Measurements from ENCODE around the gene GASK1B.

GASK1B gene

DNA sequence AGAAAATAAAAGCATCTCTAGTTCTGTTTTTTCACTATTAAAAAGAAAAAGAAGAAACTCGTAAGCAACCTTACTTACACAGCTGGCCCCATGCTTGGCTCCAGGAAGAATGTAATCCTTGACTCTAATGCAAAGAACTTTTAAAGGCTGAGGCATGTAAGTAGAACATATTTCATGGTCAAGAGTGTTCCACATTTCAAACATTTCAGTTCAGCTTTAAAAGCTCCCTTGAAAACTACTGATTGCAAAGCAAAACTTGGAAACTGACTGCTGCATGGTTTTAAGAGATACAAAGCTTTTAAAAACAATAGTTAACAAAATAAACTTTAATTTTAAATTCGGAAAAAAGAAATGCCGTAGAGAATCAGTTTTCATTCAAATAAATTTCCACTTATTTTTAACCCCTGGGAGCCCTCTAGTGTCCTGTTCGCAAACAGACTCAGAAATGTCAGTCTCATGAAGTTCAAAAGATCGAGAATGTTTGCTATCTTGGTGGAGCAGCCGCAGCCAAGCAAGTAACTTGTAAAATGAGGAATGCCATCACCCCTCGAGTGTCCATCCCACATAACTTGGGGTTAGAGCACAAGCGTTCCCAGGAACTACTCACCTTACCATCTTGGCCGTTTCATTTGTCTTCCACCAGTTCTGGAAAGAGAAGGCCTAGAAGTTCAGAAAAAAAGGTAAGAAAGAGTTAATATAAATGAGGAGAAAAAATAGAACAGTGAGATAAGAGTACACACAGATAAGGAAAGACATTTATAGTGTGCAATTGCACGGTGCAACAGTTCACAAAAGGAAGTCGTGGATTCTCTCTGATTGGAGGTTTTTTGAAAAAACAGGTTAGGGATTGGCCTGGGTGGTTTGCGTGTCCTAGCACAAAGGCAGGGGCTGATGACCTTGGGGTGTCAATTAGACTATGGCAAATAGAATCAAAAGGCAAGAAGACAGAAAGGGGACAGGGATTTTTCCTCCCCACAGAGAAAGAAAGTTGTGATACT, at the start of gene GASK1B:
TSS of gene GASK1B (minus strand) at position 765 of the 998 bp plus-strand sequence. CDS start 1,650 bp downstream, outside the sequence.
- DNase-seq, result peak; percentile 21

- DNase-seq, result no peak
Observed at GRCh38 chr4:158219623-158220022, 46.8 kb upstream of the GASK1B start.

DNA sequence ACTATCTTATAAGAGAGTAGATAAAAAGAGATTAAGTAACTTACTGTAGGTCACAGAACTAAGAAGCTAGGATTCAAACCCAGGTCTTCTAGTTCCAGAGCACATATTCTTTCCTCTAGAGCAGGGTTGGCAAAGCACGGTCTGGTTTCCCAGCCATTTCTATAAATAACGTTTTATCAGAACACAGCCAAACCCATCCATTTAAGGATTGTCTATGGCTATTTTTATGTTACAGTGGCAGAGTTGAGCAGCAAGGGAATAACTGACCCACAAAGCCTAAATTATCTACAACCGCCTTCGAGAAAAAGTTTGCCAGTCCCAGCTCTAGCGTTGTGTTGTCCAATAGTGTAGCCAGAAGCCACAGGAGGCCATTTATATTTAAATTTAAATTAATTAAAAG, 44.9 kb upstream of the GASK1B start:
- DNase-seq, result no peak

DNA sequence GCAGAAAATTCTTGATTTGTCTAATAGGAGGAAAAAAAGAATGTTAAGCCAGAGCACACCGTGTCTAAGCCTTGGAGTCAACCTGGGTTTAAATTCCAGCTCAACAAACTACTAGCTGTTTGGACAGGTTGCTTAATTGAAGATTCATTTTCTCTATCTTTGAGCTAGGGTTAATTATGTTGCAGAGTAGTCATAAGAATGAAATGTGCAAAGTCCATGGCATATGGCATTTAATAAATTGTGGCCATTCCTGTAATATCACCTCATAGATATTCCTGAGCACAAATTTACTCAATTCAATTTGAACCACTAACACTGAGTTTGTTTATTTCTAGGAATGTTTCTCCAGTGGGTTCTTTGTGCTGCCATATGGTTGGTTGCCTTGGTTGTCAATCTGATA, 42.0 kb upstream of the GASK1B start:
- DNase-seq, result no peak

- no peak for DNase-seq
Observed at GRCh38 chr4:158213466-158213865, 40.6 kb upstream of the GASK1B start.

- no peak for DNase-seq
Observed at GRCh38 chr4:158211222-158211621, 38.4 kb upstream of the GASK1B start.

DNA sequence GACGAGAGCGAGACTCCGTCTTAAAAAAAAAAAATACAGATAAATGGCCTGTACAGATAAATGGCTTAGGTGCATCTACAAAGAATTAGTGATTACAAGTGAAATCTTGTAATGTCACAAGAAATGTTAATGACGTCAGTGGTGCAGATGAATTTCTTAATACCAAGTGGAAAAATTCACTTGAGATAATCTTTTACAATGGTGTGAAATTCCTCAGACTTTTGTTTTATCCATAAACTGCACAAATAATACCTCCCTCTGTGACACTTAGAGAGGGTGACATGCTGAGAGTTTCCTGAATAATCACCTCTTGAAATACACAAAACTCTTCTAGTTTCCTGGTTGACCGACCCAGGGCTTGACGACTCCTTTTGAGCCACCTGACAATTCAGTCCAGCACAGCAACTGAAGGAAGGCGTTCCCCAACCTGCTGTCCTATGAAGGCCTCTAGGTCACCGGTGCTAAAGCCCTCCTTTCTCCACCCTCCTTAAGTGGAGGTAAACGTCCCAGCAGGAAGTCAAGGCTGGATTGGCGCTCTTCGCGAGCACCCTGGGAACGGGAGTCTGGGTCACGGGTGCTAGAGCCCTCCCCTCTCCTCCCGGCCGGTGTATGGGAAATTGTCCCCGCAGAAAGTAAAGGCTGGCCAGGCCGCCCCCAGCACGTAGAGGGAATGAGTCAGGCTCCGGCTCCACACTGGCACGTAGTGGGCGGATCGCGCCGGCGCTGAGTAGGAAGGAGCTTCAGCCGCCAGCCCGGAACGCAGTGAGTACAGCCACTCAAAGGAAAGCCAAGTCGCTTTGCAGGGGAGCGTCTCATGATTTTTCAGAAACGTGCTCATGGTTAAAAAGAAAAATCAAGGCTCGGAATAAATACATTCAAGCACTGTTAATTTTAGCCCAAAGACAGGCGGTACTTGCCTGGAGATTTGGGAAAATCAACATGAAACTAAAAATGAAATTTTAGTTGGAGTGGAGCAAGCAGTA, 37.3 kb upstream of the GASK1B start, which contains the start of gene TMEM144:
TSS of gene TMEM144 (plus strand) at position 662 of the 983 bp plus-strand sequence. CDS start 2,182 bp downstream, outside the sequence.
- no peak for DNase-seq

- no peak for DNase-seq
Observed at GRCh38 chr4:158208963-158209640, 36.3 kb upstream of the GASK1B start.

GRCh38 chr4:158203929-158204328, 31.1 kb upstream of the GASK1B start:
- no peak for DNase-seq

DNA sequence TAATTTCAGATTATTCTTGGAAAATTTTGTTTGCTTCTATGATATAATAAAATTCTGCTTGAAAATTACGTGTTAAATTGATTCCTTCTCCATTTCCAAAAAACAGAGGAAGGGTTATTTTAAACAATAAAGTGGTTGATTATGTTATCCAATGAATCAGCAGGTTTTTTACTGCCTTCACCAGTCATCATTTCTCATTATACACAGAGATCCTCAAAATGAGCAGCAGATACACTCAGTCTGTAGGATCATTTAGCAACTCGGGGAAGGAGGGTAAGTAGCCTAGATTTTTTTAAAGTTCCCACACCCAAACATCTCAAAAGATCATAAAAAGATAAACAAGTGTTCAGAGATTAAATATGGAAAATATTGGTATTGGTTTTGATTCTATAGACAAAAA, 30.6 kb upstream of the GASK1B start:
- DNase-seq, result no peak

DNA sequence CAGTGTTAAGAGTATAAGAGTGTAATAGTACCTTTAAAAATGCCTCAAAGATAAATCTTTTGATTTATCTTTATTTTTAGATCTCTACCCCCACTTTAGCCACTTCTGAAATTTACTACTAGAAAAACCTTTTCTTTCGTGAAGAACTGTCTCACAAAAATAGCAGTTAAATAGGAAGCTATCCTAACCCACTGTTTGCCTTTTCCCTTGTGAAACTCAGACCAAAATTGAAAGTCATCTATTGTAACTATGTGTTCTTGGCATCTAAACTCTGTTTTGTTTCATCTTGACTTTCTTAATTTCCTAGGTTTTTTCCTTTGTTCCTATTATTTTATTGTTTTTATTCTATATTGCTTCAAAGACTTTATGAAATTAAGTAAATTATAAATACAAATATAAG, 29.7 kb upstream of the GASK1B start:
- no peak for DNase-seq

DNA sequence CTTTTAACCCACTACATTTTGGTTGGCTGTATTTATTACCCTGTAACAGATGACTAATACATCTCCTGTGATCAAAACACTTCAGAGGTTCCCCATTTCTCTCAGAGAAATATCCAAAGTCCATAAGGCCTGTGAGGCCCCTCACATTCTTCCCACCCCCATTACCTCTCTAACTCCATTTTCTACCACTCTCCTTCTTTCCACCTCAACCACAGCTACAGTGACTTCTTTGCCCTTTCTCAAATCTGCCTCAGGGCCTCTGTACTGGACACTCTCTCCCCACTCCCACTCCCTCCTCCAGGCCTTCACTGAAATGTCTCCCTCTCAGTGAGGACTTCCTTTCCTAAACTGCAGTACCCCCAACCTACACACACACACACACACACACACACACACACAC, 29.1 kb upstream of the GASK1B start:
- no peak for DNase-seq

GRCh38 chr4:158201322-158201721, 28.5 kb upstream of the GASK1B start:
- DNase-seq, result no peak

- no peak for DNase-seq
Observed at GRCh38 chr4:158200214-158200613, 27.4 kb upstream of the GASK1B start.

DNA sequence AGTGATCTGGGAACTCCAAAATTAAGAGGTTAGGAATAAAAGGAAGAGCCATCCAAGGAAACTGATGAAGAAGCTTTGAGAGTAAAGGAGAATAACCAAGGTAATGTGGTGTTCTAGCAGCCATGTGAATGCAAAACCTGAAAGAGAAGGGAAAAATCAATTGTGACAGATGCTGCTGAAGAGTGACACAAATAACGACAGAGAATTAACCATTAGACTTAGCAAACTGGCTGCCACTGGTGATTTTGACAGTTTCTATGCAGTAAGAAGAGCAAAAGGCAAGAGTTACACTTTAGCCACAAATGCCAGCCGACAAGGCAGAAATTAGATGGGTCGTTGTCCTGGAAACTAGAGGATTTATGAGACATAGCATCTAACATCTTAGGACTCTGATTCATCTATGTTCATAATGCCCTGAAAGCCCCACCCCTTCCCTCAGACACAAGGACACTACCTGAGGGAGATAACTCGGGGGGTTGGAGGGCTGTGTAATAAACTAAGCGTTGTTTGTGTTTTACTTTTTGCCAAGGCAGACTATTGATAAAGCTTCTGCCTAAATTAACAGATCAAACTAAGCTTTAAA, 24.5 kb upstream of the GASK1B start:
- no peak for DNase-seq

DNA sequence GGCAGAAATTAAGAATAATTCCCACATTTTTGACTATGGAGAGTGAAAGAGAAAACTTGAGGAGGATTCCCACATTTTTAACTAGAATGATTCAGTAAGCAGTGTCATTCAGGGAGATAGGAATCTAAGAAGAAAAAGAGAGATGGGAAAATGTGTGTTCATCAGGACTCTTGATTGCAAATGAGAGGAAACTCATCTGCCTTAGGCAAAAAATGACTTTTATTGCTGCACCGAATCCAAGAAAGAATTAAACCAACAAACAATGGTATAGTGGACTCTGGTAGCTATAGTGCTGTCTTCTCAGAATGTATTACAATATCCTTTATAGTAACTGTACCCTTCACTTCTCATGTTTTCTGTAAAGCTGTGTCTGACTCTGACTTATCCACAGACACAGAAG, 22.5 kb upstream of the GASK1B start:
- no peak for DNase-seq

GRCh38 chr4:158193171-158193749, 20.4 kb upstream of the GASK1B start:
- DNase-seq, result peak; percentile 59

DNA sequence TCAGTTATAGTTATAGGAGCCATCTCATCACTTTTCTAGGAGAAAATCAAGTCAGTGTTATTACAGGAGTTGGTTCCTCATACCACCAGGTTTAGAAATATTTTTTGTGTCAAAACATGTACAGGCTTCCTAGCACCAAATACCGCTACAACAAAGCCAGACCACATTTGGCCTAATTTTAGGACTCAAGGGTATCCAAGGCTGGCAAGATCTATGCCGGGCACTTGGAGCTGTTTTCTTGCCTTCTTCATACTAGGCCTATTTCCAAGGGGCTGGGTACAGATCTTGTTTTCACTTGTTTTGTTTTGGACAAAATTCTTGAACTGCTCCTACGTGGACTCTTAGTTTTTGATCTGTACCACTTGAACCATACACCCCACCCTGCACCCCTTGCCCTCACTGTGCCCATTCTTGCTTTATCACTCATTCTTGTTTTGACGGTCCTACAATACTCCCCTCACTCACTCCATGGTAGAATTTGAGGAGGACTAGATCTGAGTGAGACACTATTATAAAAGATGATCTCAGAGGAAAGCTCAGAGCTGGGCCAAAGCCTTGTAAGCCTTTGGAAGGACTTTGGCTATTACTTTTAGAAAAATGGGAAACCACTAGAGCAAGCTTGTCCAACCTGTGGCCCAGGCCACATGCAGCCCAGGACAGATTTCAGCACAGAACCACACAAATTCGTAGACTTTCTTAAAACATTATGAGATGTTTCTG, 19.8 kb upstream of the GASK1B start:
- DNase-seq, result no peak

DNA sequence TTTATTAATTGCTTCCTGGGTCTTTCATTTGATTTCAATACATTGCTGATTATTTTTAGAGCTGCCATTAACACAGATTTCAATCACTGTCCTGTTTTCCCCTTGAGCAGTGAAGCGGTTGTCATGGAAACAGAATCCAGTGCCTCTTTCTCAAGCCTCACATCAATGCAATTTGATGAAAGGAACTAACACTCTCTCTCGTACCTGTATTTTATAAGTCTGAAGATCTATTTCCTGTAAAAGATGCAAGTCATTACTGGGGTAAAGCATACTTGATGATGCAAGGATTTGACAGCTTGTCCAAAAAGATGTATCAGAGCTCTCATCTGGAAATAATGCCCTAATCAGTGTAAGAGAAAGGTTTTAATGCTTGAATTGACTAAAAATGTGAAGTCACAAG, 17.9 kb upstream of the GASK1B start:
- DNase-seq, result no peak

- DNase-seq, result no peak
Observed at GRCh38 chr4:158189422-158189821, 16.6 kb upstream of the GASK1B start.

- DNase-seq, result no peak
Observed at GRCh38 chr4:158186815-158187214, 14.0 kb upstream of the GASK1B start.
